GM12878 (cell line): ENCODE data around the gene RDH5. TPM values are rescaled to one million over a fixed set of nuclear protein-coding genes. Genes with fewer than 3 reads are reported as not detected.

Source experiments
- ATF7 ChIP-seq: fragments of 450-650 bp; IDR thresholded peaks from 2 replicates; pipeline ENCODE4 v1.6.1; 2016; ENCODE audit warnings: low read depth, mild to moderate bottlenecking
- CEBPB ChIP-seq, 2 experiments: fragments of 150-350 bp in 1 of 2; IDR thresholded peaks; 2 replicates each; pipeline ENCODE4 v1.6.1; 2012 to 2014; ENCODE audit warnings: low read depth in 2 of 2, low read length in 2 of 2, borderline replicate concordance in 1 of 2, inconsistent platforms in 1 of 2
- EED ChIP-seq: sonication (generic); IDR thresholded peaks from 2 replicates; pipeline ENCODE4 v1.6.1; 2016; ENCODE audit warnings: antibody characterized with exemption, low read depth
- MTA2 ChIP-seq: fragments of 450-650 bp; IDR thresholded peaks from 2 replicates; pipeline ENCODE4 v1.6.1; 2016; ENCODE audit warnings: low read depth, mild to moderate bottlenecking, moderate library complexity
- MXI1 ChIP-seq: fragments of 150-350 bp; IDR thresholded peaks from 2 replicates; pipeline ENCODE4 v1.6.1; 2011; ENCODE audit warnings: low read depth, mild to moderate bottlenecking, inconsistent platforms, low read length, improper control_type of control experiment
- NR2C2 ChIP-seq: IDR thresholded peaks from 2 replicates; pipeline ENCODE4 v1.6.1; 2011; ENCODE audit warnings: borderline replicate concordance, low read depth; ENCODE audit not compliant: control insufficient read depth, insufficient read length
- NR2F1 ChIP-seq: fragments of 450-650 bp; conservative IDR thresholded peaks from 2 replicates; pipeline ENCODE4 v1.6.1; 2017; ENCODE audit warnings: mild to moderate bottlenecking
- PML ChIP-seq: IDR thresholded peaks from 2 replicates; pipeline ENCODE4 v1.6.1; 2012; ENCODE audit warnings: low read length, inconsistent platforms
- RELA ChIP-seq: fragments of 450-650 bp; IDR thresholded peaks from 2 replicates; pipeline ENCODE4 v1.8.0; 2014; ENCODE audit warnings: borderline replicate concordance; ENCODE audit not compliant: partially characterized antibody
- RFX5 ChIP-seq: IDR thresholded peaks from 2 replicates; pipeline ENCODE4 v1.6.1; 2011; ENCODE audit warnings: low read depth, low read length, improper control_type of control experiment
- RUNX3 ChIP-seq: IDR thresholded peaks from 2 replicates; pipeline ENCODE4 v1.6.1; 2012; ENCODE audit warnings: low read length, inconsistent platforms
- SREBF2 ChIP-seq: IDR thresholded peaks from 2 replicates; pipeline ENCODE4 v1.6.1; 2012; ENCODE audit warnings: mild to moderate bottlenecking, low read length
- SUZ12 ChIP-seq: fragments of 200-600 bp; sonication (generic); IDR thresholded peaks from one replicate; pipeline ENCODE4 v1.6.1; 2018; ENCODE audit warnings: antibody characterized with exemption, mild to moderate bottlenecking; ENCODE audit not compliant: unreplicated experiment
- TARDBP ChIP-seq: IDR thresholded peaks from 2 replicates; pipeline ENCODE4 v1.6.1; 2016; ENCODE audit warnings: borderline replicate concordance
- ZNF207 ChIP-seq: fragments of 450-650 bp; IDR thresholded peaks from 2 replicates; pipeline ENCODE4 v1.6.1; 2014; ENCODE audit warnings: antibody characterized with exemption, mild to moderate bottlenecking, borderline replicate concordance
- ZNF274 ChIP-seq: IDR thresholded peaks from one replicate; pipeline ENCODE4 v1.8.0; 2011; ENCODE audit not compliant: insufficient read length, insufficient read depth
- polyA plus RNA-seq, 11 experiments: library from polyadenylated mRNA; depleted of rRNA in 4 of 11; unstranded in 6 of 11; stranded (reverse) in 5 of 11; fragments of >200 nt; fragmentation: Nextera tagmentation in 4 of 11; fragmentation: Illumina TruSeq in 1 of 11; extraction: Ambion mirVana in 4 of 11; extraction: Trizol in 1 of 11; gene quantifications; 1 replicate in 1 of 11; 2 replicates in 10 of 11; pipeline versions ENCODE4 v1.2.1 to v1.2.3, GENCODE V29; 2011 to 2016; ENCODE audit warnings: inconsistent platforms in 2 of 11, missing spikeins in 2 of 11, low read depth in 1 of 11
- total RNA-seq, 4 experiments: library from RNA; depleted of rRNA in 3 of 4; stranded (reverse); fragments of >200 nt in 3 of 4; fragmentation: Illumina TruSeq in 1 of 4; extraction: Trizol in 1 of 4; gene quantifications; 2 replicates each; pipeline versions ENCODE4 v1.2.1 to v1.2.3, GENCODE V29; 2013 to 2021
- TF ChIP-seq, protein P1 (sequence below): fragments of 150-350 bp; IDR thresholded peaks from 2 replicates; pipeline ENCODE4 v1.6.1; 2014; ENCODE audit warnings: mild to moderate bottlenecking, low read depth, low read length
- TF ChIP-seq, protein P2 (sequence below): fragments of 450-650 bp; IDR thresholded peaks from 2 replicates; pipeline ENCODE4 v1.6.1; 2017; ENCODE audit warnings: borderline replicate concordance
- TF ChIP-seq, protein P3 (sequence below): IDR thresholded peaks from 2 replicates; pipeline ENCODE4 v1.6.1; 2012; ENCODE audit warnings: low read length, inconsistent platforms
- TF ChIP-seq, protein P4 (sequence below): fragments of 450-650 bp; IDR thresholded peaks from 2 replicates; pipeline ENCODE4 v1.6.1; 2017; ENCODE audit warnings: low read depth, mild to moderate bottlenecking, moderate library complexity

The RDH5 gene
- total and polyA plus RNA-seq, 10 of the 15 experiments (the other 5 are each of a cell fraction or from before 2014, with no cell fraction given) = 2.6 to 11.6 (median 7.3) TPM

GRCh38 chr12:55743406-55744339 lies 23.5 kb downstream of the RDH5 start (continued):
- TF ChIP-seq, protein P1, sequence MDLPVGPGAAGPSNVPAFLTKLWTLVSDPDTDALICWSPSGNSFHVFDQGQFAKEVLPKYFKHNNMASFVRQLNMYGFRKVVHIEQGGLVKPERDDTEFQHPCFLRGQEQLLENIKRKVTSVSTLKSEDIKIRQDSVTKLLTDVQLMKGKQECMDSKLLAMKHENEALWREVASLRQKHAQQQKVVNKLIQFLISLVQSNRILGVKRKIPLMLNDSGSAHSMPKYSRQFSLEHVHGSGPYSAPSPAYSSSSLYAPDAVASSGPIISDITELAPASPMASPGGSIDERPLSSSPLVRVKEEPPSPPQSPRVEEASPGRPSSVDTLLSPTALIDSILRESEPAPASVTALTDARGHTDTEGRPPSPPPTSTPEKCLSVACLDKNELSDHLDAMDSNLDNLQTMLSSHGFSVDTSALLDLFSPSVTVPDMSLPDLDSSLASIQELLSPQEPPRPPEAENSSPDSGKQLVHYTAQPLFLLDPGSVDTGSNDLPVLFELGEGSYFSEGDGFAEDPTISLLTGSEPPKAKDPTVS = no peak
- TF ChIP-seq SREBF2 (no peak), NR2C2 (no peak), NR2F1 (0 out of 2 replicates have a peak, but pooled peaks have one; percentile 22), SUZ12 (no peak), PML (no peak), CEBPB (IDR thresholded peaks at IDR 0.05; ENCODE audit: borderline replicate concordance in 1 of 2, low read depth in 2 of 2, low read length in 2 of 2) (no peak), MXI1 (no peak; the same call in 1 of the 2 replicates), RUNX3 (no peak), ZNF274 (no peak), EED (no peak), ZNF207 (no peak), RELA (no peak), TARDBP (no peak), RFX5 (no peak), MTA2 (no peak), ATF7 (no peak)
- TF ChIP-seq, protein P2, sequence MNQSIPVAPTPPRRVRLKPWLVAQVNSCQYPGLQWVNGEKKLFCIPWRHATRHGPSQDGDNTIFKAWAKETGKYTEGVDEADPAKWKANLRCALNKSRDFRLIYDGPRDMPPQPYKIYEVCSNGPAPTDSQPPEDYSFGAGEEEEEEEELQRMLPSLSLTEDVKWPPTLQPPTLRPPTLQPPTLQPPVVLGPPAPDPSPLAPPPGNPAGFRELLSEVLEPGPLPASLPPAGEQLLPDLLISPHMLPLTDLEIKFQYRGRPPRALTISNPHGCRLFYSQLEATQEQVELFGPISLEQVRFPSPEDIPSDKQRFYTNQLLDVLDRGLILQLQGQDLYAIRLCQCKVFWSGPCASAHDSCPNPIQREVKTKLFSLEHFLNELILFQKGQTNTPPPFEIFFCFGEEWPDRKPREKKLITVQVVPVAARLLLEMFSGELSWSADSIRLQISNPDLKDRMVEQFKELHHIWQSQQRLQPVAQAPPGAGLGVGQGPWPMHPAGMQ = no peak
- TF ChIP-seq, protein P3, sequence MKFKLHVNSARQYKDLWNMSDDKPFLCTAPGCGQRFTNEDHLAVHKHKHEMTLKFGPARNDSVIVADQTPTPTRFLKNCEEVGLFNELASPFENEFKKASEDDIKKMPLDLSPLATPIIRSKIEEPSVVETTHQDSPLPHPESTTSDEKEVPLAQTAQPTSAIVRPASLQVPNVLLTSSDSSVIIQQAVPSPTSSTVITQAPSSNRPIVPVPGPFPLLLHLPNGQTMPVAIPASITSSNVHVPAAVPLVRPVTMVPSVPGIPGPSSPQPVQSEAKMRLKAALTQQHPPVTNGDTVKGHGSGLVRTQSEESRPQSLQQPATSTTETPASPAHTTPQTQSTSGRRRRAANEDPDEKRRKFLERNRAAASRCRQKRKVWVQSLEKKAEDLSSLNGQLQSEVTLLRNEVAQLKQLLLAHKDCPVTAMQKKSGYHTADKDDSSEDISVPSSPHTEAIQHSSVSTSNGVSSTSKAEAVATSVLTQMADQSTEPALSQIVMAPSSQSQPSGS = no peak
- TF ChIP-seq, protein P4, sequence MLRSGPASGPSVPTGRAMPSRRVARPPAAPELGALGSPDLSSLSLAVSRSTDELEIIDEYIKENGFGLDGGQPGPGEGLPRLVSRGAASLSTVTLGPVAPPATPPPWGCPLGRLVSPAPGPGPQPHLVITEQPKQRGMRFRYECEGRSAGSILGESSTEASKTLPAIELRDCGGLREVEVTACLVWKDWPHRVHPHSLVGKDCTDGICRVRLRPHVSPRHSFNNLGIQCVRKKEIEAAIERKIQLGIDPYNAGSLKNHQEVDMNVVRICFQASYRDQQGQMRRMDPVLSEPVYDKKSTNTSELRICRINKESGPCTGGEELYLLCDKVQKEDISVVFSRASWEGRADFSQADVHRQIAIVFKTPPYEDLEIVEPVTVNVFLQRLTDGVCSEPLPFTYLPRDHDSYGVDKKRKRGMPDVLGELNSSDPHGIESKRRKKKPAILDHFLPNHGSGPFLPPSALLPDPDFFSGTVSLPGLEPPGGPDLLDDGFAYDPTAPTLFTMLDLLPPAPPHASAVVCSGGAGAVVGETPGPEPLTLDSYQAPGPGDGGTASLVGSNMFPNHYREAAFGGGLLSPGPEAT = no peak
